ENCODE data around the gene MAEA.
"Not testable (repeated sequence)": the region's sequence is repeated elsewhere in the genome, so short reads cannot be mapped to it uniquely, and the experiment has no call there.

MAEA gene

GRCh38 chr4:1369479-1370079 is 79.9 kb downstream of the MAEA start (continued):
- TF ChIP-seq TSHZ2 (CRISPR knock-in tag; IDR thresholded peaks at IDR 0.05), result no peak
- TF ChIP-seq CREB5 (CRISPR knock-in tag; IDR thresholded peaks at IDR 0.05; ENCODE audit: low read depth), result no peak
- TF ChIP-seq PPARA (CRISPR knock-in tag; IDR thresholded peaks at IDR 0.05; ENCODE audit: borderline replicate concordance), result no peak

- TF ChIP-seq ZFP3 (CRISPR knock-in tag; IDR thresholded peaks at IDR 0.05), result no peak
- TF ChIP-seq SNAI2 (CRISPR knock-in tag; IDR thresholded peaks at IDR 0.05), result no peak
- TF ChIP-seq TCF4 (CRISPR knock-in tag; IDR thresholded peaks at IDR 0.05; ENCODE audit: borderline replicate concordance), result no peak
- no peak for TF ChIP-seq ZNF8 (CRISPR knock-in tag; IDR thresholded peaks at IDR 0.05)
- TF ChIP-seq BACH2 (CRISPR knock-in tag; IDR thresholded peaks at IDR 0.05; ENCODE audit: borderline replicate concordance), result no peak
- TF ChIP-seq TOX (CRISPR knock-in tag; IDR thresholded peaks at IDR 0.05; ENCODE audit: borderline replicate concordance), result no peak
- TF ChIP-seq ZFP30 (CRISPR knock-in tag; IDR thresholded peaks at IDR 0.05), result no peak
- TF ChIP-seq CREB5 (CRISPR knock-in tag; IDR thresholded peaks at IDR 0.05; ENCODE audit: low read depth), result no peak
- no peak for TF ChIP-seq GLIS3 (CRISPR knock-in tag; IDR thresholded peaks at IDR 0.05)
- TF ChIP-seq ZNF565 (CRISPR knock-in tag; conservative IDR thresholded peaks at IDR 0.05; ENCODE audit: low read depth), result no peak
- no peak for ATAC-seq
These were observed 80.8 kb downstream of the MAEA start for GRCh38 chr4:1370321-1371124.

GRCh38 chr4:1371176-1372165 is 81.8 kb downstream of the MAEA start:
- no peak for ATAC-seq
- TF ChIP-seq ZNF70 (CRISPR knock-in tag; IDR thresholded peaks at IDR 0.05) (no peak), ESRRG (CRISPR knock-in tag; IDR thresholded peaks at IDR 0.05) (no peak), TOX (CRISPR knock-in tag; IDR thresholded peaks at IDR 0.05; ENCODE audit: borderline replicate concordance) (no peak), ZFP30 (CRISPR knock-in tag; IDR thresholded peaks at IDR 0.05) (no peak)

- ATAC-seq, result not testable (repeated sequence)
These were observed 82.9 kb downstream of the MAEA start for GRCh38 chr4:1372576-1372975.

GRCh38 chr4:1373892-1374705 is 84.4 kb downstream of the MAEA start:
- no peak for ATAC-seq
- TF ChIP-seq SNAI2 (CRISPR knock-in tag; IDR thresholded peaks at IDR 0.05) (no peak), ZFP3 (CRISPR knock-in tag; IDR thresholded peaks at IDR 0.05) (no peak), CSDC2 (CRISPR knock-in tag; IDR thresholded peaks at IDR 0.05) (no peak), BACH2 (CRISPR knock-in tag; IDR thresholded peaks at IDR 0.05; ENCODE audit: borderline replicate concordance) (no peak), ESRRG (CRISPR knock-in tag; IDR thresholded peaks at IDR 0.05) (no peak), TSHZ2 (CRISPR knock-in tag; IDR thresholded peaks at IDR 0.05) (no peak), TOX (CRISPR knock-in tag; IDR thresholded peaks at IDR 0.05; ENCODE audit: borderline replicate concordance) (no peak), GLIS3 (CRISPR knock-in tag; IDR thresholded peaks at IDR 0.05) (no peak), ISL1 (CRISPR knock-in tag; IDR thresholded peaks at IDR 0.05) (no peak), CREB5 (CRISPR knock-in tag; IDR thresholded peaks at IDR 0.05; ENCODE audit: low read depth) (no peak), CSRNP3 (CRISPR knock-in tag; IDR thresholded peaks at IDR 0.05) (no peak), ZNF565 (CRISPR knock-in tag; conservative IDR thresholded peaks at IDR 0.05; ENCODE audit: low read depth) (no peak)

Measured in SK-N-SH treated with all-trans-retinoic acid at 6 μM for 48 hours (cell line).